Type B pancreatic cell (in vitro differentiated cells): ENCODE measurements around the gene GREM1. TPM values are rescaled to one million over a fixed set of nuclear protein-coding genes. Genes with fewer than 3 reads are reported as not detected.

Experiments used
- DNase-seq: peaks from one replicate; pipeline ENCODE4 v3.0.0; 2021; ENCODE audit warnings: mixed read lengths; ENCODE audit not compliant: unreplicated experiment; ENCODE audit errors: extremely low spot score
- H3K27ac Mint-ChIP-seq: 2 replicates; pipeline ENCODE4 v1.8.0; 2021; ENCODE audit warnings: mild to moderate bottlenecking, mixed read lengths
- H3K27me3 Mint-ChIP-seq: 2 replicates; pipeline ENCODE4 v1.8.0; 2021; ENCODE audit warnings: mixed read lengths
- H3K36me3 Mint-ChIP-seq: 2 replicates; pipeline ENCODE4 v1.8.0; 2021; ENCODE audit warnings: mixed read lengths
- H3K4me1 Mint-ChIP-seq: one replicate; pipeline ENCODE4 v1.8.0; 2021; ENCODE audit warnings: mixed read lengths; ENCODE audit not compliant: unreplicated experiment
- H3K4me3 Mint-ChIP-seq: 2 replicates; pipeline ENCODE4 v1.8.0; 2021; ENCODE audit warnings: mild to moderate bottlenecking, mixed read lengths
- H3K9me3 Mint-ChIP-seq: 2 replicates; pipeline ENCODE4 v1.8.0; 2021; ENCODE audit warnings: mixed read lengths
- CTCF ChIP-seq: fragments of 200-600 bp; sonication (generic); conservative IDR thresholded peaks from 2 replicates; pipeline ENCODE4 v1.5.0; 2021; ENCODE audit warnings: antibody characterized with exemption, mild to moderate bottlenecking
- total RNA-seq: library from RNA; stranded (reverse); gene quantifications from 2 replicates; pipeline ENCODE4 v1.2.1, GENCODE V29; 2021; ENCODE audit warnings: low replicate concordance

GREM1 gene
- total RNA-seq, 1 donor from 2014 or later: 56.6 TPM

- Mint-ChIP-seq H3K27ac (no peak overlapping the region), H3K9me3 (no peaks in the 10 kb centered on the region), H3K4me3 (no peak overlapping the region), H3K27me3 (peaks cover 3% of the 10 kb centered on the region), H3K4me1 (no peaks in the 10 kb centered on the region), H3K36me3 (no peaks in the 10 kb centered on the region)
- TF ChIP-seq CTCF: no peak
- no peak for DNase-seq
Measured at GRCh38 chr15:32765236-32765635, 47.4 kb downstream of the GREM1 start.

- Mint-ChIP-seq H3K4me3 (no peak overlapping the region), H3K9me3 (no peaks in the 10 kb centered on the region), H3K27me3 (no peaks in the 10 kb centered on the region), H3K36me3 (no peaks in the 10 kb centered on the region), H3K27ac (no peak overlapping the region), H3K4me1 (no peaks in the 10 kb centered on the region)
- no peak for TF ChIP-seq CTCF
- no peak for DNase-seq
Measured at GRCh38 chr15:32766101-32766500, 48.3 kb downstream of the GREM1 start.

- Mint-ChIP-seq H3K4me3 (no peak overlapping the region), H3K9me3 (no peaks in the 10 kb centered on the region), H3K27me3 (no peaks in the 10 kb centered on the region), H3K27ac (no peak overlapping the region), H3K36me3 (no peaks in the 10 kb centered on the region), H3K4me1 (no peaks in the 10 kb centered on the region)
- DNase-seq: no peak
- no peak for TF ChIP-seq CTCF
Measured at GRCh38 chr15:32767236-32767635, 49.4 kb downstream of the GREM1 start.

- H3K36me3 Mint-ChIP-seq: peaks cover 17% of the 10 kb centered on the region
- no peak overlapping the region for H3K4me3 Mint-ChIP-seq
- DNase-seq: no peak
- H3K27ac Mint-ChIP-seq: no peak overlapping the region
- no peaks in the 10 kb centered on the region for H3K27me3 Mint-ChIP-seq
- TF ChIP-seq CTCF: no peak
- H3K9me3 Mint-ChIP-seq: no peaks in the 10 kb centered on the region
- H3K4me1 Mint-ChIP-seq: no peaks in the 10 kb centered on the region
Measured at GRCh38 chr15:32774022-32774421, 56.2 kb downstream of the GREM1 start.

- H3K4me3 Mint-ChIP-seq: no peak overlapping the region
- no peak for DNase-seq
- no peaks in the 10 kb centered on the region for H3K4me1 Mint-ChIP-seq
- H3K36me3 Mint-ChIP-seq: peaks cover 21% of the 10 kb centered on the region
- no peaks in the 10 kb centered on the region for H3K9me3 Mint-ChIP-seq
- H3K27me3 Mint-ChIP-seq: no peaks in the 10 kb centered on the region
- H3K27ac Mint-ChIP-seq: no peak overlapping the region
- no peak for TF ChIP-seq CTCF
Measured at GRCh38 chr15:32775103-32775502, 57.3 kb downstream of the GREM1 start.
